Measurements from ENCODE around the gene RILPL2.
A peak's percentile ranks its signal among the peaks of the same experiment; 100 is the strongest.
"Not testable (repeated sequence)": the region's sequence is repeated elsewhere in the genome, so short reads cannot be mapped to it uniquely, and the experiment has no call there.

RILPL2 gene

GRCh38 chr12:123388951-123389559, 47.4 kb downstream of the RILPL2 start:
- Histone ChIP-seq H3K4me1 (ENCODE audit: control insufficient read depth, insufficient read depth, low read length) (peaks cover 38% of the 10 kb centered on the region), H3K27me3 (ENCODE audit: control insufficient read depth, insufficient read depth, low read length) (no peaks in the 10 kb centered on the region), H3K4me2 (ENCODE audit: low read length) (peak overlapping the region; percentile 99), H3K9me3 (replicated peaks; ENCODE audit: low read length) (no peaks in the 10 kb centered on the region), H3K9ac (ENCODE audit: low read depth, low read length) (peak overlapping the region; percentile 87), H3K36me3 (ENCODE audit: insufficient read depth, low read length) (peaks cover 35% of the 10 kb centered on the region), H3K4me3 (ENCODE audit: low read length) (peak overlapping the region; percentile 91)

DNA sequence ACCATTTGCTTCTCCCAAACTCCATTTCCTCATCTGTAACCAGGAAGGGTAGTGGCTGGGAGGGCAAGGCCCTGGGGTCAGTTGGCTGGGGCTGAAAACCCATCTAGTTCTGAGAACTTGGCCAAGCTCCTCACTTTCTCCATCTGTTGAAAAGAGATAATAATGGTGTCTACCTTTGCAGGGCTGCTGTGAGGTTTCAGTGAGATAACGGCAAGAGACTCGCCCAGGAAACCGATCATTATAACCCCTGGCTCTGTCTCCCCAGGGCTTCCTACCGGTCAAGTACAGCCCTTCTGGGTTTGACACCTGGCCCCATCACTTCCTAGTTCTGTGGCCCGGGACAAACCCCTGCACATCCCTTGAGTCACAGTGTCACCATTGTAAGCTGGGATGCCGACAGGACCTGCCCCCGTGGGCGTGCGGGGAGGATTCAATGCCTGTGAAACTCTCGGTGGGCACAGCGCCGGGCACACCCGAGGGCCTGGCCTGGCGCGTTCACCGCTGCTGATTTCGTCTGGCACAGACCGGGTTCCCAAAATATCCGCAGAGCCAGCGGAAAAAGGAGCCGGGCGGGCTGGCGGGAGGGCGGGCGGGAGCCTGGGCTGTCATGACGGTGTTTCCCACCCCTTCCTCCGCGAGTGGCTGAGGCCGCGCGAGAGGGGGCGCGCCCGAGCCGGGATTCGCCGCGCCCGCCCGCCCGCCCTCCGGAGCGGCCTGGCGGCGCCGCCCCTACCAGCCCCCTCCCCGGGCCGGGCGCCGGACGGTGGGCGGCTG, 48.1 kb downstream of the RILPL2 start:
- Histone ChIP-seq H3K36me3 (ENCODE audit: insufficient read depth, low read length) (peaks cover 34% of the 10 kb centered on the region), H3K9ac (ENCODE audit: low read depth, low read length) (peak overlapping the region; percentile 80), H3K4me2 (ENCODE audit: low read length) (peak overlapping the region; percentile 90), H3K27me3 (ENCODE audit: control insufficient read depth, insufficient read depth, low read length) (no peaks in the 10 kb centered on the region), H3K4me3 (ENCODE audit: low read length) (peak overlapping the region; percentile 72), H3K9me3 (replicated peaks; ENCODE audit: low read length) (no peaks in the 10 kb centered on the region), H3K4me1 (ENCODE audit: control insufficient read depth, insufficient read depth, low read length) (peaks cover 38% of the 10 kb centered on the region)

GRCh38 chr12:123387508-123388176, 48.8 kb downstream of the RILPL2 start:
- H3K4me2 ChIP-seq (ENCODE audit: low read length): peak overlapping the region; percentile 90
- peak overlapping the region; percentile 72 for H3K4me3 ChIP-seq (ENCODE audit: low read length)
- no peaks in the 10 kb centered on the region for H3K27me3 ChIP-seq (ENCODE audit: control insufficient read depth, insufficient read depth, low read length)
- H3K4me1 ChIP-seq (ENCODE audit: control insufficient read depth, insufficient read depth, low read length): peaks cover 38% of the 10 kb centered on the region
- peaks cover 29% of the 10 kb centered on the region for H3K36me3 ChIP-seq (ENCODE audit: insufficient read depth, low read length)
- H3K9me3 ChIP-seq (replicated peaks; ENCODE audit: low read length): no peaks in the 10 kb centered on the region
- H3K9ac ChIP-seq (ENCODE audit: low read depth, low read length): peak overlapping the region; percentile 80

DNA sequence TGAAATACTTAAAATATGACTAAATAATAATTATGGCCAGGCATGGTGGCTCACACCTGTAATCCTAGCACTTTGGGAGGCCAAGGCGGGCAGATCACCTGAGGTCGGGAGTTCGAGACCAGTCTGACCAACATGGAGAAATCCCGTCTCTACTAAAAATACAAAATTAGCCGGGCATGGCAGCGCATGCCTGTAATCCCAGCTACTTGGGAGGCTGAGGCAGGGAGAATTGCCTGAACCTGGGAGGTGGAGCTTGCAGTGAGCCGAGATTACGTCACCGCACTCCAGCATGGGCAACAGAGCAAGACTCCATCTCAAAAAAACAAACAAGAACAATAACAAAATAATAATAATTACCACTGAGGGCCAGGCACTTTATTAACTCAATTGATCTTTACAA, 50.9 kb downstream of the RILPL2 start:
- not testable (repeated sequence) for H3K9ac ChIP-seq (ENCODE audit: low read depth, low read length); H3K36me3 ChIP-seq (ENCODE audit: insufficient read depth, low read length); H3K27me3 ChIP-seq (ENCODE audit: control insufficient read depth, insufficient read depth, low read length); H3K4me3 ChIP-seq (ENCODE audit: low read length); H3K4me2 ChIP-seq (ENCODE audit: low read length); H3K9me3 ChIP-seq (replicated peaks; ENCODE audit: low read length)
- peaks cover 22% of the 10 kb centered on the region for H3K4me1 ChIP-seq (ENCODE audit: control insufficient read depth, insufficient read depth, low read length)

DNA sequence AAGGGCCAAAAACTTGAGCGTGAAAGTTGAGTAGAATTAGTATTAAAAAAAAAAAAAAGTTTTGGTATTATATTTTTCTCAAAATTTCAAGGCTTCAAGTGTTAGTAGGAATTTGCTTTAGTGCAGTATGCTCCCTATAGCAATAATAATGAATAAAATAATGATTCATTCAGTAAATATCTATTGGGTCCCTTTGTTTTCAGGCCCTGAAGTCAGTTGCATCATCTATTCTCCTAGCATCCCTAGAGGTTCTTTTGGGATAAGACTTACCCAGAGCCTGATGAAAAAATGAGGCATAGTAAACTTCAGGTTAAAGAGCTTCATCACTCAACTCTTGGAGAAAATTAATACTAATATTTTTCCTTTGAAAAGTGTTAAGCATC, 51.5 kb downstream of the RILPL2 start:
- H3K9me3 ChIP-seq (replicated peaks; ENCODE audit: low read length): no peaks in the 10 kb centered on the region
- H3K4me1 ChIP-seq (ENCODE audit: control insufficient read depth, insufficient read depth, low read length): peaks cover 16% of the 10 kb centered on the region
- H3K27me3 ChIP-seq (ENCODE audit: control insufficient read depth, insufficient read depth, low read length): no peaks in the 10 kb centered on the region
- H3K9ac ChIP-seq (ENCODE audit: low read depth, low read length): peak overlapping the region; percentile 85
- H3K4me2 ChIP-seq (ENCODE audit: low read length): peak overlapping the region; percentile 97
- peak overlapping the region; percentile 85 for H3K4me3 ChIP-seq (ENCODE audit: low read length)
- H3K36me3 ChIP-seq (ENCODE audit: insufficient read depth, low read length): peaks cover 2% of the 10 kb centered on the region

DNA sequence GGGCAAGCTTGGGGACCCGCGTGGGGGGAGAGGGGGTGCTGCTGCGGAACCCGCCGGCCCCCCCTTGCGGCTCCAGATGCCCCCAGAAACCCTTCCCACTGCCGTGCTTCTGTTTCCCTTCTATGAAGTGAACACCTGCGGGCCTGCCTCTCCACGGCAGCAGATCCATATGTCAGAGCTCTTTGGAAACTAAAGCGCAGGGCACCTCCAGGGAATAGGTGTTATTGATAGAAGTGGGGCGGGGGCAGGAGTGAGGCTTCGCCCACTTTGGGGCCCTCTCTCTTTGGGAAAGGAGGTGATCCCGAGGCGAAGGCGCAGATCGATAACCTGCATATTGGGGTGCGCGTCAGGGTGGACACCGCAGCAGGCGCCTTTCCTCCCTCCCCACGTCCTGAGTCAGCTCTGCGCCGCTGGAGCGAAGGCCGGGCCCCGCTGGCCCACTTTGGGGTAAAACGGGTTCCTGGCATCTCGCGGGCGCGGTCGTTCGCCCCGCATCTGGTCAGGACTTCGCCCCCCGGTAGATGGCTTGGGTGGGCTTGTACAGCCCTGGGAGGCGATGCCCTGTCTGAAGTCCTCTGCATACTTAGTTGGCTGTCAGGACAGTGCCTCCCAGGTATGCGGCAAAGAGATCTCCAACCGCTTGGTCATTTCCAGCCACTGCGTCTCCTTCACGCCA, 52.0 kb downstream of the RILPL2 start:
- H3K4me2 ChIP-seq (ENCODE audit: low read length): peak overlapping the region; percentile 97
- H3K4me1 ChIP-seq (ENCODE audit: control insufficient read depth, insufficient read depth, low read length): peaks cover 13% of the 10 kb centered on the region
- H3K36me3 ChIP-seq (ENCODE audit: insufficient read depth, low read length): no peaks in the 10 kb centered on the region
- peak overlapping the region; percentile 85 for H3K4me3 ChIP-seq (ENCODE audit: low read length)
- H3K27me3 ChIP-seq (ENCODE audit: control insufficient read depth, insufficient read depth, low read length): no peaks in the 10 kb centered on the region
- H3K9ac ChIP-seq (ENCODE audit: low read depth, low read length): peak overlapping the region; percentile 85
- H3K9me3 ChIP-seq (replicated peaks; ENCODE audit: low read length): no peaks in the 10 kb centered on the region

DNA sequence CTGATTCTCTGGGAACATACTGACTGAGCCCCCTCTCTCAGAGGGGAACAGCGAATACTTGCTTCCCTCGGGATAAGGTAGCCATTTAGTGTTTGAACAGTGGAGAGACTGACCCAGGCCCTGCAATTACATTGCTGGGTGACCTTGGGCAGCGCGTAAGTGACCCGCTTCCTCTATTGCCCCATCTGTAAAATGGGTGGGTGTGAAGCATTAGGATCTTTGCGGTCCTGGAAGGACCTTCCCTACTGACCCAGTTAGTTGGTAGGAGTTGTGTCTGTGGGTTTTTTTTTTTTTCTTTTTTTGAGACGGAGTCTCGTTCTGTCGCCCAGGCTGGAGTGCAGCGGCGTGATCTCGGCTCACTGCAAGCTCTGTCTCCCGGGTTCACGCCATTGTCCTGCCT, 53.8 kb downstream of the RILPL2 start:
- no peak overlapping the region for H3K4me3 ChIP-seq (ENCODE audit: low read length)
- H3K9ac ChIP-seq (ENCODE audit: low read depth, low read length): no peak overlapping the region
- no peaks in the 10 kb centered on the region for H3K9me3 ChIP-seq (replicated peaks; ENCODE audit: low read length)
- no peaks in the 10 kb centered on the region for H3K36me3 ChIP-seq (ENCODE audit: insufficient read depth, low read length)
- H3K4me2 ChIP-seq (ENCODE audit: low read length): no peak overlapping the region
- H3K4me1 ChIP-seq (ENCODE audit: control insufficient read depth, insufficient read depth, low read length): peaks cover 6% of the 10 kb centered on the region
- no peaks in the 10 kb centered on the region for H3K27me3 ChIP-seq (ENCODE audit: control insufficient read depth, insufficient read depth, low read length)

DNA sequence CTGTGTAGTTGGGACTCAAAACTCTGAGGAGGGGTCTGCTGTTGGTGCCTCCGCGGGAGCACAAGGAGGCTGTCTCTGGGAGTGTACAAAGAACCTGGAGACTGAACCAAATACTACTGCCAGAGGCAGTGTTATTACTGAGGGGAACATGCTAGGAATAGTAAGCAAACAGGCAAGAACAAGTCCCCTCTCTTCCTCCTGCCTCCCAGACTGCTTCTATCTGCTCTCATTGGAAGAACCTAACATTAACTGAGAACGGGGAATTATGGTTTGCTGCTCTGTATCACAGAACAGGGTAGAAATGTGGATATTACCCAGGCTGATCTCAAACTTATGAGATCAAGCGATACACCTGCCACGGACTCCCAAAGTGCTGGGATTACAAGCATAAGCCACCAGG, 57.1 kb downstream of the RILPL2 start:
- no peak overlapping the region for H3K9ac ChIP-seq (ENCODE audit: low read depth, low read length)
- no peak overlapping the region for H3K4me3 ChIP-seq (ENCODE audit: low read length)
- H3K27me3 ChIP-seq (ENCODE audit: control insufficient read depth, insufficient read depth, low read length): no peaks in the 10 kb centered on the region

DNA sequence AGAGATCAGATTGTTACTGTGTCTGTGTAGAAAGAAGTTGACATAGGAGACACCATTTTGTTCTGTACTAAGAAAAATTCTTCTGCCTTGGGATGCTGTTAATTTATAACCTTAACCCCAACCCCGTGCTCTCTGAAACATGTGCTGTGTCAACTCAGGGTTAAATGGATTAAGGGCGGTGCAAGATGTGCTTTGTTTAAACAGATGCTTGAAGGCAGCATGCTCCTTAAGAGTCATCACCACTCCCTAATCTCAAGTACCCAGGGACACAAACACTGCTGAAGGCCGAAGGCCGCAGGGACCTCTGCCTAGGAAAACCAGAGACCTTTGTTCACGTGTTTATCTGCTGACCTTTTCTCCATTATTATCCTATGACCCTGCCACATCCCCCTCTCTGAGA, 64.1 kb downstream of the RILPL2 start:
- H3K9ac ChIP-seq (ENCODE audit: low read depth, low read length); H3K4me2 ChIP-seq (ENCODE audit: low read length); H3K4me1 ChIP-seq (ENCODE audit: control insufficient read depth, insufficient read depth, low read length); H3K4me3 ChIP-seq (ENCODE audit: low read length); H3K9me3 ChIP-seq (replicated peaks; ENCODE audit: low read length); H3K36me3 ChIP-seq (ENCODE audit: insufficient read depth, low read length); H3K27me3 ChIP-seq (ENCODE audit: control insufficient read depth, insufficient read depth, low read length): not testable (repeated sequence)

More for the DNA sequence above, 57.1 kb downstream of the RILPL2 start:
- H3K36me3 ChIP-seq (ENCODE audit: insufficient read depth, low read length): no peaks in the 10 kb centered on the region
- no peak overlapping the region for H3K4me2 ChIP-seq (ENCODE audit: low read length)
- no peaks in the 10 kb centered on the region for H3K9me3 ChIP-seq (replicated peaks; ENCODE audit: low read length)
- H3K4me1 ChIP-seq (ENCODE audit: control insufficient read depth, insufficient read depth, low read length): no peaks in the 10 kb centered on the region

DNA sequence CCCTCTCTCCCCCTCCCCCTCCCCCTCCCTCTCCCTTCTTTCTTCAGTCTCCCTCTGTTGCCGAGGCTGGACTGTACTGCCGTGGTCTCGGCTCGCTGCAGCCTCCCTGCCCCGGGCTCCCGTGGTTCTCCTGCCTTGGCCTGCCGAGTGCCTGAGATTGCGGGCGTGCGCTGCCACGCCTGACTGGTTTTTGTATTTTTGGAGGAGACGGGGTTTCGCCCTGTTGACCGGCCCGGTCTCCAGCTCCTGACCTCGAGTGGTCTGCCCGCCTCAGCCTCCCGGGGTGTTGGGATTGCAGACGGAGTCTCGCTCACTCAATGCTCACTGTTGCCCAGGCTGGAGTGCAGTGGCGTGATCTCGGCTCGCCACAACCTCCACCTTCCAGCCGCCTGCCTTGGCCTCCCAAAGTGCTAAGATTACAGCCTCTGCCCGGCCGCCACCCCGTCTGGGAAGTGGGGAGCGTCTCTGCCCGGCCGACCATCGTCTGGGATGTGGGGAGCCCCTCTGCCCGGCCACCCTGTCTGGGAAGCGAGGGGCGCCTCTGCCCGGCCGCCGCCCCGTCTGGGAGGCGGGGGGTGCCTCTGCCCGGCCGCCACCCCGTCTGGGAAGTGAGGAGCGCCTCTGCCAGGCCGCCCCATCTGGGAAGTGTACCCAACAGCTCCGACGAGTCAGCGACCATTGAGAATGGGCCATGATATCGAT, 64.7 kb downstream of the RILPL2 start:
- H3K4me1 ChIP-seq (ENCODE audit: control insufficient read depth, insufficient read depth, low read length); H3K4me2 ChIP-seq (ENCODE audit: low read length); H3K4me3 ChIP-seq (ENCODE audit: low read length); H3K9ac ChIP-seq (ENCODE audit: low read depth, low read length); H3K36me3 ChIP-seq (ENCODE audit: insufficient read depth, low read length); H3K9me3 ChIP-seq (replicated peaks; ENCODE audit: low read length); H3K27me3 ChIP-seq (ENCODE audit: control insufficient read depth, insufficient read depth, low read length): not testable (repeated sequence)

- no peaks in the 10 kb centered on the region for H3K9me3 ChIP-seq (replicated peaks; ENCODE audit: low read length)
- H3K4me3 ChIP-seq (ENCODE audit: low read length): no peak overlapping the region
- no peak overlapping the region for H3K4me2 ChIP-seq (ENCODE audit: low read length)
- peaks cover 2% of the 10 kb centered on the region for H3K4me1 ChIP-seq (ENCODE audit: control insufficient read depth, insufficient read depth, low read length)
- no peaks in the 10 kb centered on the region for H3K27me3 ChIP-seq (ENCODE audit: control insufficient read depth, insufficient read depth, low read length)
- no peak overlapping the region for H3K9ac ChIP-seq (ENCODE audit: low read depth, low read length)
- no peaks in the 10 kb centered on the region for H3K36me3 ChIP-seq (ENCODE audit: insufficient read depth, low read length)
These were observed 67.3 kb downstream of the RILPL2 start for GRCh38 chr12:123369229-123369628.

All from skeletal muscle satellite cell (primary cell).